Measurements from ENCODE around the gene DDX54. TPM values are rescaled to one million over a fixed set of nuclear protein-coding genes. Genes with fewer than 3 reads are reported as not detected.
A peak's percentile ranks its signal among the peaks of the same experiment; 100 is the strongest.
"Not testable (repeated sequence)": the region's sequence is repeated elsewhere in the genome, so short reads cannot be mapped to it uniquely, and the experiment has no call there.

DDX54 gene
- total RNA-seq, 1 donor from 2014 or later, result 54.9 TPM

- H3K27me3 ChIP-seq (ENCODE audit: low read depth), result no peaks in the 10 kb centered on the region
- ATAC-seq (peak; percentile 85 to 91), DNase-seq (no peak)
- no peak overlapping the region for H3K4me3 ChIP-seq
- H3K36me3 ChIP-seq, result no peaks in the 10 kb centered on the region
- TF ChIP-seq, protein P1, sequence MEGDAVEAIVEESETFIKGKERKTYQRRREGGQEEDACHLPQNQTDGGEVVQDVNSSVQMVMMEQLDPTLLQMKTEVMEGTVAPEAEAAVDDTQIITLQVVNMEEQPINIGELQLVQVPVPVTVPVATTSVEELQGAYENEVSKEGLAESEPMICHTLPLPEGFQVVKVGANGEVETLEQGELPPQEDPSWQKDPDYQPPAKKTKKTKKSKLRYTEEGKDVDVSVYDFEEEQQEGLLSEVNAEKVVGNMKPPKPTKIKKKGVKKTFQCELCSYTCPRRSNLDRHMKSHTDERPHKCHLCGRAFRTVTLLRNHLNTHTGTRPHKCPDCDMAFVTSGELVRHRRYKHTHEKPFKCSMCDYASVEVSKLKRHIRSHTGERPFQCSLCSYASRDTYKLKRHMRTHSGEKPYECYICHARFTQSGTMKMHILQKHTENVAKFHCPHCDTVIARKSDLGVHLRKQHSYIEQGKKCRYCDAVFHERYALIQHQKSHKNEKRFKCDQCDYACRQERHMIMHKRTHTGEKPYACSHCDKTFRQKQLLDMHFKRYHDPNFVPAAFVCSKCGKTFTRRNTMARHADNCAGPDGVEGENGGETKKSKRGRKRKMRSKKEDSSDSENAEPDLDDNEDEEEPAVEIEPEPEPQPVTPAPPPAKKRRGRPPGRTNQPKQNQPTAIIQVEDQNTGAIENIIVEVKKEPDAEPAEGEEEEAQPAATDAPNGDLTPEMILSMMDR (IDR thresholded peaks at IDR 0.05), result no peak
- H3K9me3 ChIP-seq, result no peaks in the 10 kb centered on the region
- intact Hi-C loops (cut with DNase I), result loop anchor here (10.0 kb wide), 1 partner anchor 147 kb away; the partner anchor contains the start of gene PLBD2
- H3K27ac ChIP-seq, result peak overlapping the region; percentile 57
- peaks cover 37% of the 10 kb centered on the region for H3K4me1 ChIP-seq
Observed at GRCh38 chr12:113208041-113208934, 23.0 kb upstream of the DDX54 start.

GRCh38 chr12:113207613-113208040 is 22.3 kb upstream of the DDX54 start:
- Histone ChIP-seq H3K27ac (no peak overlapping the region), H3K27me3 (ENCODE audit: low read depth) (no peaks in the 10 kb centered on the region), H3K36me3 (no peaks in the 10 kb centered on the region), H3K9me3 (no peaks in the 10 kb centered on the region), H3K4me1 (peaks cover 37% of the 10 kb centered on the region), H3K4me3 (no peak overlapping the region)
- intact Hi-C loops (cut with DNase I), result loop anchor here (10.0 kb wide), 1 partner anchor 147 kb away; the partner anchor contains the start of gene PLBD2
- ATAC-seq (no peak), DNase-seq (no peak)
- TF ChIP-seq, protein P1 (IDR thresholded peaks at IDR 0.05), result no peak

- not testable (repeated sequence) for H3K36me3 ChIP-seq; DNase-seq; H3K27me3 ChIP-seq (ENCODE audit: low read depth); H3K27ac ChIP-seq; ATAC-seq; H3K4me3 ChIP-seq; H3K9me3 ChIP-seq
- intact Hi-C loops (cut with DNase I), result loop anchor here (10.0 kb wide), 1 partner anchor 148 kb away; the partner anchor contains the start of gene PLBD2
- peaks cover 37% of the 10 kb centered on the region for H3K4me1 ChIP-seq
Observed at GRCh38 chr12:113206802-113207201, 21.5 kb upstream of the DDX54 start.

GRCh38 chr12:113204804-113205203 is 19.5 kb upstream of the DDX54 start:
- H3K27me3 ChIP-seq (ENCODE audit: low read depth), result no peaks in the 10 kb centered on the region
- H3K4me1 ChIP-seq, result peaks cover 31% of the 10 kb centered on the region
- H3K4me3 ChIP-seq, result no peak overlapping the region
- H3K36me3 ChIP-seq, result no peaks in the 10 kb centered on the region
- intact Hi-C loops (cut with DNase I), result loop anchor here (10.0 kb wide), 1 partner anchor 150 kb away; the partner anchor contains the start of gene PLBD2
- TF ChIP-seq, protein P1 (IDR thresholded peaks at IDR 0.05), result no peak
- no peak for DNase-seq
- H3K9me3 ChIP-seq, result no peaks in the 10 kb centered on the region
- no peak overlapping the region for H3K27ac ChIP-seq
- no peak for ATAC-seq

DNA sequence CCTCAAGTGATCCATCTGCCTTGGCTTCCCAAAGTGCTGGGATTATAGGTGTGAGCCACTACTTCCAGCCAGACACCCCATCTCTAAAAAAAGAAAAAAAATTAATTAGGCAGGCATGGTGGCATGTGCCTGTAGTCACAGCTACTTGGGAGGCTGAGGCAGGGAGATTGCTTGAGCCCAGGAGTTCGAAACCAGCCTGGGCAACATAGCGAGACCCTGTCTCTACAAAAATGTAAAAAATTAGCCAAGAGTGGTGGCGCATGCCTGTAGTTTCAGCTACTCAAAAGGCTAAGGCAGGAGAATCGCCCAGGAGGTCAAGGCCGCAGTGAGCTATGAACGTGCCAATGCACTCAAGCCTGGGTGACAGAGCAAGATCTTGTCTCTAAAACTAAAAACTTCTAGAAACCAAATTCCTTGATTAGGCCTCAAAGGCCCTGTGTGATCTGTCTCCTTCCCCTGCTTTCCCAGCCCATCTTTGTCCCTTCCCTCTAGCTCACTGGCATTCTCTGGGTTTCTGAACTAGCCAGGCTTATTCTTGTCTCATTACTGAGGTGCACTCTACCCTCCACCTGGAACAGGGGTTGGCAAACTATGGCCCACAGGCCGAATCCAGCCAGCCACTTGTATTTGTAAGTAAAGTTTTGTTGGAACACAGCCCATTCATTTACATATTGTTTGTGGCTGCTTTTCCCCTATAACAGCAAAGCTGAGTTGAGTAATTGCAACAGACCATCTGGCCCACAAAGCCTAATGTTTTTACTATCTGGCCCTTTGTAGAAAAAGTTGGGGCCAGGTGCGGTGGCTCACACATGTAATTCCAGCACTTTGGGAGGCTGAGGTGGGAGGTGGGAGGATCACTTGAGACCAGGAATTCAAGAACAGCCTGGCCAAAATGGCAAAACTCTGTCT is 18.8 kb upstream of the DDX54 start:
- no peak for ATAC-seq

More for the DNA sequence above, 18.8 kb upstream of the DDX54 start:
- intact Hi-C loops (cut with DNase I), result loop anchor here (10.0 kb wide), 1 partner anchor 151 kb away; the partner anchor contains the start of gene PLBD2
- no peaks in the 10 kb centered on the region for H3K9me3 ChIP-seq
- TF ChIP-seq, protein P1 (IDR thresholded peaks at IDR 0.05), result no peak
- no peak overlapping the region for H3K27ac ChIP-seq
- H3K27me3 ChIP-seq (ENCODE audit: low read depth), result no peaks in the 10 kb centered on the region
- peak; percentile 23 for DNase-seq
- peaks cover 24% of the 10 kb centered on the region for H3K4me1 ChIP-seq
- H3K36me3 ChIP-seq, result no peaks in the 10 kb centered on the region
- no peak overlapping the region for H3K4me3 ChIP-seq

Data from lower lobe of right lung (tissue), 2 donors.